Kasumi-1 (cell line): ENCODE measurements around the gene CABLES2.
"Not testable (repeated sequence)": the region's sequence is repeated elsewhere in the genome, so short reads cannot be mapped to it uniquely, and the experiment has no call there.

Experiments used
- DNase-seq, 2 experiments: peaks; one replicate each; lab custom pipeline; 2025; lab: John Stamatoyannopoulos, UW

Gene CABLES2

DNA sequence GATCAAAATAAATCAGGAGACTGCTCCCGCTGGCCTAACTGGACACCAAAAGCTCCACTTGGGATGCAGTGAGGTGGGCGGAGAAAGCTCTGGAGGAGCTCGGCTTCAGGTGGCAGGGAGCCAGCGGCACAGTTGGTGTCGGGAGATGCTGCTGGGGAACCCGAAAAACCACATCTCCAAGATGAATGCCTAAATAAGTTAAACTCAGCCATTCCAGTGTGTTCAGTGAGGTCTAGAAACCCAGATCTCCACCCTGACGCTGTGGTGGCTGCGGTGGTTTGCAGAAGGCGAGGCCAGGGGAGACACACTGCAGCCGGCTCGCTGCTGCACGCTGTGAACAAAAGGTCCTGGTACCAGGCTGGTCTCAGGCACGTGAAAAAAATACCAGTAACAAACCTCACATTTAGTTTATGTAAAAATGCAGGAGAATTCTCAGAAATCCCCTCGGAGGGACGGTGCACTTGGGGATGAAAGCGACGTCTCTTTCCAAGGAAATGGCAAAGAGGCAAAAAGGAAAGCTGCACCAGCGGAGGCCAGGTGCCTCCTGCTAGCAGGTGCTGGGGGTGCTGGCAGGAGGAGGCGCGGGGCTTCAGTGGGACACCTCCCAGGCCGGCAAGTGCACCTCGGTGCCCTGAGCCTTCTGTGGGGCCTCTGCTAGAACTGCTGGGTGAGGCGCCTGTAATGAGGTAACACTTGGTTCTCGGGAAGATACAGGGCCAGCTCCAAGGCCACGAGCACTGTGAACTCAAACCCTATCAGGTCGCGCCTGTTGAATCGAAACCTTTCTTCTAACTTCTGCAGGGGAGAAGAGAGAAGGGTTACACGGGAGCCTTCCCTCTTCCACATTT, 16.5 kb downstream of the CABLES2 start:
- DNase-seq, result no peak

- DNase-seq, result no peak
These were observed 17.4 kb downstream of the CABLES2 start for GRCh38 chr20:62389601-62390087.

- DNase-seq, result no peak
These were observed 18.1 kb downstream of the CABLES2 start for GRCh38 chr20:62388839-62389600.

DNA sequence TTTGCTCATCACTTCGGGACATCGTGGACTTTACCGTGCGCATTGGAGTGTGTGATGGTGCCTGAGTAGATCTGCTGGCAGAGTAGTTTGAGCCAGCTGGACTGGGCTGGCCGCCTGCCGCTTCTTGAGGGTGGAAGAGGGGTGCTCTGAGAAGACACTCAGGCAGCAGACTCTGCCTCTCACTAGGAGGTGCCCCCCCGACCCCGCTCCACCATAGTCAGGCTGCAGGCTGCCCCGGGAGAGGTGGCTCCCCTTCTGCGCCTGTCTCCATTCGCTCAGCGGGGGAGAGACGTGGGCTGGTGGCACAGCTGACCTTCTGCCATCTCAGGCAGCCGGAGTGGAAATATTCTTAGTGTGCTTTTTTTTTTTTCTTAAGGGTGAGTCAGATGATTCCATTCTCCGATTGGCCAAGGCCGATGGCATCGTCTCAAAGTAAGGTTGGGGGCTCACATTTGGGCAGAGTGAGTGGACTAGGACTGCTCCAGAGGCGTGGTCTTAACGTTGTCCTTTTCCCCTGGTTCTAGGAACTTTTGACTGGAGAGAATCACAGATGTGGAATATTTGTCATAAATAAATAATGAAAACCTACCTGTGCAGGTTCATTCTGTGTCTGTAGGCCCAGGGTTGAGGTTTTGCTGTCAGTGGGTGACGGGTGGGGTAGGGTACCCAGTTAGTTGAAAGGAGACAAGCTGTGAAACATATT, 19.0 kb downstream of the CABLES2 start:
- DNase-seq, result no peak

DNA sequence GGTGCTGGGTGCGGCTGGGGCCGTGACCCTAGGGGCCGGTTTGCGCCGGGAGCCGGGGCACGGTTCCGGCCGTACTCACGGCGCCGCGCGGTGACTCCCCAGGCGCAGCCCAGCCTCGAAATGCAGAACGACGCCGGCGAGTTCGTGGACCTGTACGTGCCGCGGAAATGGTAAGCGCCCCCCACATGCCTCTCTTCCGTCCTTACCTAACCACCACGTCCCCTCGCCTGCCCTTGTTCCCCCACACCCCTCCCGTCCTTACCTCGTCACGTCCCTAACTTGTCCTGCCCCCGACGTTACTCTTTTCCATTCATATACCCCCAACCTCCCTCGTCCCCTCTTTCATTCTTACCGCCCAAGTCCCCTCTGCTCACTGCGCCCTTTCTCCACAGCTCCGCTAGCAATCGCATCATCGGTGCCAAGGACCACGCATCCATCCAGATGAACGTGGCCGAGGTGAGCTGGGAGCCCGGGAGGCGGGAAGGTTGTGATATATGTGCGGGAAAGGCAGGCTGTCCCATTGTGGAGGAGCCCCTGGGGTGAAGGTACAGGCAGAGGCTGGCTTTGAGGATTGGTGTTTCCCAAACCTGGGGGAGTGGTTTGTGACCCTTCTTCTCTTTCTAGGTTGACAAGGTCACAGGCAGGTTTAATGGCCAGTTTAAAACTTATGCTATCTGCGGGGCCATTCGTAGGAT, 19.7 kb downstream of the CABLES2 start:
- DNase-seq, result no peak

DNA sequence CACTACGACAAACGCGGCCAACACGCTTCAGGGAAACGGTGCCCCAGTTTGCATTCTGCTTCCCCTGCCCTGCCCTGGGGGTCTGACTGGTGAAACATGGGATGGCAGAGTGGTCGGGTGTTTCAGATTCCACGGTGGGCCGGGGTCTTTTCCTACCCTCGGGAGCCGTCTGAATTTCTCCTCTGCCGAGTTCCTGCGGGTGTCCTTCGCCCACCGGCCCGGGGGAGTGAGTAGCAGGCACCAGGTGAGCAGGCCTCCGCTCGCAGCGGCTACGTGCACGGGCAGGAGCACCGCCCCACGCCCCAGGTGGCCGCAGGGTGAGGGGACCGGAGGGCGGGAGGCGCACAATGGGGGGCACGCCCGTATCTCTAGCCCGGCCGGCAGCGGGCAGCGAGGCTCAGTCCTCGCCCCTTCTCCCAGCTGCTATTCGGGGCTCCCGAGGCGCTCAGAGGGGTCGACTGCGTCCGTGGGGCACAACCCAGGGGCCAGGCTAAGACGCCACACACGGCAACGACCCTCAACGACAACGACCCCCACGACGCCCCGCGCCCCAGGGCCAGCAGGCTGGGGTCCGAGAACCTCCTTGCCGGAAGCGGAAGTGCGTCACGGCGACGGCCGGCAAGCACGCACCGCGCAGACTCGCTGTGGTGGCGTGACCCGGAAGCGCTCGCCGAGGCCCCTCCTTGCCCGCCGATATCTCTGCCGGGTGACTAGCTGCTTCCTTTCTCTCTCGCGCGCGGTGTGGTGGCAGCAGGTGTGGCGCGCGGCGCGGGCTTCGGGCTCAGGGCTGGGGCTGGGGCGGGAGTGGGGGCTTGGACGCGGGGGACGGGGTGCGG, 20.5 kb downstream of the CABLES2 start, which contains the start of gene RPS21:
RPS21 (plus strand) TSS at position 721 of the 836 bp plus-strand sequence. CDS start 236 bp downstream, outside the sequence.
- DNase-seq, result peak; percentile 87 to 91

DNA sequence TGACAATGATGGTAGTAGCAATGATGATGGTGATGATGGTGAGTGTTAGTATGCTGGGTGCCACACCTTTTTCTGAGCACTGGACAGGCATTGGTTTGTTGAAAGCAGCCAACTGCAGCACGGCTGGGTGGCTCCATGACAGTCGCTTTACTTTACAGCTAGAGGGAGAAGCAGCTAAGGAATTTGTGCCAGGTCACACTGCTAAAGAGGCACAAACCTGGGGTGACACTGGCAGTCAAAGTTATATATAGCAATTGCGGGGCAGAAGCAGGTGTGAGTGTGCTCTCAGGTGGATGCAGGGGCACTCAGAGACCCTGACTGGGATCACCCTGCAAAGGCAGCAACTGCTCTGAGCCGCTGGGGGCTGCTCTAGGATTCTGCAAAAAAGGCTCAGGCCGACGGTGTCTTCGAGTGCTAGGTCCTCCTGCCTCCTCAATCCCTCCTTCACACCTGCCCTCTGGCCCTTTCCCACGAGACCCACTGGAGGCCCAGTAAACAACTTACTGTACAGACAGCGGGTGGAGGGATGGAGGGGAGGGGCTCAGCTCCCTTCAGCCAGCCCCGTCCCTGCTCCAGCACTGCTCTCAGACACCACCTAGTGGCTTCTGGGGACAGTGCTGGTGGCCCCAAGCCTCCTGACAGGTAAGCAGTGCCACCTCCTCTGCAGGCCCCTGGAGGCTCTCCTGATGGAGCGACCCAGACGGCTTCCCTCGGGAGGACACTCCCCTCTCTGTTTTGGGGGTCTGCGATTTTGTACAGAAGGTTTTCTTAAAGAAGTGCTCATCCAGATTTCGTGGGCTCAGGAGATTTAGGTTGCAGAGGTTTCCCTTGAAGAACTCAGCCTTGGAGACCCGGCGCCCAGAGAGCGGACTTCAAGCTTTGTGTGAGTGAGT, 24.5 kb downstream of the CABLES2 start:
- DNase-seq, result peak; percentile 77

DNA sequence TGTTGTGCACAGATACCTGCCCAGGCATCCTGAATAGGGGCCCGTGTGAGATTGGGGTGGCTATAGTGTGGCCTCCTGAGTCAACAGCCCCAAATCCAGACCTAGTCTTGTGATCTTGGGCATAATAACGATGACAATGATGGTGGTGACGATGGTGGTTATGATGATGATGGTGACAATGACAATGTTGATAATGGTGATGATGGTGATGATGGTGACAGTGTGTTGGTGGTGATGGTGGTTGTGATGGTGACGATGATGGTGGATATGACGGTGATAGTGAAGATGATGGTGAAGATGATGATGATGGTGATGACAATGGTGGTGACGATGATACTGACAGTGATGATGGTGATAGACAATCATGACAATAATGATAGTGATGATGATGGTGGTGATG, 25.2 kb downstream of the CABLES2 start:
- no peak for DNase-seq

GRCh38 chr20:62381202-62381797, 25.8 kb downstream of the CABLES2 start:
- DNase-seq, result no peak

DNA sequence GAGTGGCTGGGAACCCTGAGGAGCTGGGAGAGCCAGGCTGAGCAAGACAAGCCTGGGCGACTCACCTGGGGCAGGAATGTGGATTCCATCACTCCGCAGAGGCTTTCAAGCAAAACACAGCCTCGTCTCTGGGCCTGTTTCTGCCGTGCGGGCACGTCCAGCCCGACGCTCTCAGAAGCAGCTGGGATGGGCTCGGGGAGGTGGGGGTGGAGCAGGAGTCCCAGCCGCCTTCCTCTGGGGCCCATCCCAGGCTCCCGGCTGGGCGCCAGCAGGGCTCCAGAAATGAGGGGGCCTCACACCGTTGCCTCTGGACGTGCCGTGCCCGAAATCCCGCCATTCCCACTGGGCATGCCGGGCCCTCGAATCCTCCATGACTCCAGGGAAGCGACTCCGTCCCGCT, 28.9 kb downstream of the CABLES2 start:
- no peak for DNase-seq

- DNase-seq, result no peak
These were observed 29.4 kb downstream of the CABLES2 start for GRCh38 chr20:62377615-62378178.

- no peak for DNase-seq
These were observed 30.0 kb downstream of the CABLES2 start for GRCh38 chr20:62377064-62377461.

- DNase-seq, result no peak
These were observed 30.7 kb downstream of the CABLES2 start for GRCh38 chr20:62376112-62377063.

GRCh38 chr20:62374331-62375152, 32.5 kb downstream of the CABLES2 start:
- no peak for DNase-seq

GRCh38 chr20:62373631-62374179, 33.4 kb downstream of the CABLES2 start:
- DNase-seq, result not testable (repeated sequence)
